ENCODE data around the gene KREMEN2. TPM values are rescaled to one million over a fixed set of nuclear protein-coding genes. Genes with fewer than 3 reads are reported as not detected.
A peak's percentile ranks its signal among the peaks of the same experiment; 100 is the strongest.

Gene KREMEN2
- total and polyA plus RNA-seq, 2 of the 13 experiments (the other 11 are each of a cell fraction or from before 2014, with no cell fraction given): 0.48 to 1.2 TPM

DNA sequence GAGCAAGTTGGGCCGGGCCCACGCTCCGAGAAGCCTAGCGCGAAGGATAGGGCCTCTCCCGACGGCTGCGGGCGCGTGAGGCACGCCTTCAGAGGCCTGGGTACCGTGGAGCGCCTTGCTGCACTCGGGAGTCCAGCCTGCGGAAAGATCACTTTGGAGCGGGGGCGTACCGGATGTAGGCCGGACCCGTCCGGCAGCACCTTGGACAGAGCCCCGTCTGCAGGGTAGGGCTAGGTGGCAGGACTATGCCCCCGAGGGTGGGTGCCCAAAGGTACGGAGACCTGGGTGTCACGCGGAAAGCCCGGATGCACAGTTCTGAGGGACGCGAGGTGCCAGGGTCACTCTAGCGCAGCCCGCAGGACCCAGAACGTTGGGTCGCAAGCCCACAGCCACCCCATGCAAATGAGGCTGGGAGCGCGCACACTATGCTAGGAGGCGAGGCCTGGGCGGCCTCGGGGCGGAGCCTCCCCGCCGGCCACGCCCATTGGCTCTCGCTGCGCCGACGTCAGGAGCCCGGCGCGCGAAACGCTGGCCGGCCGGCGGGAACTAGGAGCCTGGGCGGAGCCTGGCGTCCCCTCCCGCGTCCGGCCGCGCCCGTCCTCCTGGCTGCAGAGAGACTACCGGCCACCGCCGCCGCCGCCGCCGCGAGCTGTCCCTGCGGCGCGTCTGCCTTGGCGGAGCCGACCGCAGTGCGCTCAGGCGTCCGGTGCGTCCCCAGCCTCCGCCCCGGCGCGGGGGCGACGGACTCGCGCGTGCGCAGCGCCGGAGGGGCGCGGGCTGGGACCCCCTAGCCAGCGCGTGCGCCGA, 4.9 kb downstream of the KREMEN2 start, which contains the start of gene PAQR4 (continued):
- TF ChIP-seq, protein P1, sequence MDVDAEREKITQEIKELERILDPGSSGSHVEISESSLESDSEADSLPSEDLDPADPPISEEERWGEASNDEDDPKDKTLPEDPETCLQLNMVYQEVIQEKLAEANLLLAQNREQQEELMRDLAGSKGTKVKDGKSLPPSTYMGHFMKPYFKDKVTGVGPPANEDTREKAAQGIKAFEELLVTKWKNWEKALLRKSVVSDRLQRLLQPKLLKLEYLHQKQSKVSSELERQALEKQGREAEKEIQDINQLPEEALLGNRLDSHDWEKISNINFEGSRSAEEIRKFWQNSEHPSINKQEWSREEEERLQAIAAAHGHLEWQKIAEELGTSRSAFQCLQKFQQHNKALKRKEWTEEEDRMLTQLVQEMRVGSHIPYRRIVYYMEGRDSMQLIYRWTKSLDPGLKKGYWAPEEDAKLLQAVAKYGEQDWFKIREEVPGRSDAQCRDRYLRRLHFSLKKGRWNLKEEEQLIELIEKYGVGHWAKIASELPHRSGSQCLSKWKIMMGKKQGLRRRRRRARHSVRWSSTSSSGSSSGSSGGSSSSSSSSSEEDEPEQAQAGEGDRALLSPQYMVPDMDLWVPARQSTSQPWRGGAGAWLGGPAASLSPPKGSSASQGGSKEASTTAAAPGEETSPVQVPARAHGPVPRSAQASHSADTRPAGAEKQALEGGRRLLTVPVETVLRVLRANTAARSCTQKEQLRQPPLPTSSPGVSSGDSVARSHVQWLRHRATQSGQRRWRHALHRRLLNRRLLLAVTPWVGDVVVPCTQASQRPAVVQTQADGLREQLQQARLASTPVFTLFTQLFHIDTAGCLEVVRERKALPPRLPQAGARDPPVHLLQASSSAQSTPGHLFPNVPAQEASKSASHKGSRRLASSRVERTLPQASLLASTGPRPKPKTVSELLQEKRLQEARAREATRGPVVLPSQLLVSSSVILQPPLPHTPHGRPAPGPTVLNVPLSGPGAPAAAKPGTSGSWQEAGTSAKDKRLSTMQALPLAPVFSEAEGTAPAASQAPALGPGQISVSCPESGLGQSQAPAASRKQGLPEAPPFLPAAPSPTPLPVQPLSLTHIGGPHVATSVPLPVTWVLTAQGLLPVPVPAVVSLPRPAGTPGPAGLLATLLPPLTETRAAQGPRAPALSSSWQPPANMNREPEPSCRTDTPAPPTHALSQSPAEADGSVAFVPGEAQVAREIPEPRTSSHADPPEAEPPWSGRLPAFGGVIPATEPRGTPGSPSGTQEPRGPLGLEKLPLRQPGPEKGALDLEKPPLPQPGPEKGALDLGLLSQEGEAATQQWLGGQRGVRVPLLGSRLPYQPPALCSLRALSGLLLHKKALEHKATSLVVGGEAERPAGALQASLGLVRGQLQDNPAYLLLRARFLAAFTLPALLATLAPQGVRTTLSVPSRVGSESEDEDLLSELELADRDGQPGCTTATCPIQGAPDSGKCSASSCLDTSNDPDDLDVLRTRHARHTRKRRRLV (CRISPR knock-in tag; IDR thresholded peaks at IDR 0.05): peak; percentile 97
- peak; percentile 100 for TF ChIP-seq ZNF772 (CRISPR knock-in tag; IDR thresholded peaks at IDR 0.05)
- no peak for TF ChIP-seq STAG1 (CRISPR knock-in tag; IDR thresholded peaks at IDR 0.05)
- TF ChIP-seq, protein P2, sequence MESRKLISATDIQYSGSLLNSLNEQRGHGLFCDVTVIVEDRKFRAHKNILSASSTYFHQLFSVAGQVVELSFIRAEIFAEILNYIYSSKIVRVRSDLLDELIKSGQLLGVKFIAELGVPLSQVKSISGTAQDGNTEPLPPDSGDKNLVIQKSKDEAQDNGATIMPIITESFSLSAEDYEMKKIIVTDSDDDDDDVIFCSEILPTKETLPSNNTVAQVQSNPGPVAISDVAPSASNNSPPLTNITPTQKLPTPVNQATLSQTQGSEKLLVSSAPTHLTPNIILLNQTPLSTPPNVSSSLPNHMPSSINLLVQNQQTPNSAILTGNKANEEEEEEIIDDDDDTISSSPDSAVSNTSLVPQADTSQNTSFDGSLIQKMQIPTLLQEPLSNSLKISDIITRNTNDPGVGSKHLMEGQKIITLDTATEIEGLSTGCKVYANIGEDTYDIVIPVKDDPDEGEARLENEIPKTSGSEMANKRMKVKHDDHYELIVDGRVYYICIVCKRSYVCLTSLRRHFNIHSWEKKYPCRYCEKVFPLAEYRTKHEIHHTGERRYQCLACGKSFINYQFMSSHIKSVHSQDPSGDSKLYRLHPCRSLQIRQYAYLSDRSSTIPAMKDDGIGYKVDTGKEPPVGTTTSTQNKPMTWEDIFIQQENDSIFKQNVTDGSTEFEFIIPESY (CRISPR knock-in tag; IDR thresholded peaks at IDR 0.05): peak; percentile 32; the same call in 1 of the 2 replicates
- peak; percentile 98 for TF ChIP-seq ZSCAN9 (CRISPR knock-in tag; IDR thresholded peaks at IDR 0.05; ENCODE audit: borderline replicate concordance)
- TF ChIP-seq NFKBIZ (CRISPR knock-in tag; IDR thresholded peaks at IDR 0.05): peak; percentile 97
- TF ChIP-seq, protein P3, sequence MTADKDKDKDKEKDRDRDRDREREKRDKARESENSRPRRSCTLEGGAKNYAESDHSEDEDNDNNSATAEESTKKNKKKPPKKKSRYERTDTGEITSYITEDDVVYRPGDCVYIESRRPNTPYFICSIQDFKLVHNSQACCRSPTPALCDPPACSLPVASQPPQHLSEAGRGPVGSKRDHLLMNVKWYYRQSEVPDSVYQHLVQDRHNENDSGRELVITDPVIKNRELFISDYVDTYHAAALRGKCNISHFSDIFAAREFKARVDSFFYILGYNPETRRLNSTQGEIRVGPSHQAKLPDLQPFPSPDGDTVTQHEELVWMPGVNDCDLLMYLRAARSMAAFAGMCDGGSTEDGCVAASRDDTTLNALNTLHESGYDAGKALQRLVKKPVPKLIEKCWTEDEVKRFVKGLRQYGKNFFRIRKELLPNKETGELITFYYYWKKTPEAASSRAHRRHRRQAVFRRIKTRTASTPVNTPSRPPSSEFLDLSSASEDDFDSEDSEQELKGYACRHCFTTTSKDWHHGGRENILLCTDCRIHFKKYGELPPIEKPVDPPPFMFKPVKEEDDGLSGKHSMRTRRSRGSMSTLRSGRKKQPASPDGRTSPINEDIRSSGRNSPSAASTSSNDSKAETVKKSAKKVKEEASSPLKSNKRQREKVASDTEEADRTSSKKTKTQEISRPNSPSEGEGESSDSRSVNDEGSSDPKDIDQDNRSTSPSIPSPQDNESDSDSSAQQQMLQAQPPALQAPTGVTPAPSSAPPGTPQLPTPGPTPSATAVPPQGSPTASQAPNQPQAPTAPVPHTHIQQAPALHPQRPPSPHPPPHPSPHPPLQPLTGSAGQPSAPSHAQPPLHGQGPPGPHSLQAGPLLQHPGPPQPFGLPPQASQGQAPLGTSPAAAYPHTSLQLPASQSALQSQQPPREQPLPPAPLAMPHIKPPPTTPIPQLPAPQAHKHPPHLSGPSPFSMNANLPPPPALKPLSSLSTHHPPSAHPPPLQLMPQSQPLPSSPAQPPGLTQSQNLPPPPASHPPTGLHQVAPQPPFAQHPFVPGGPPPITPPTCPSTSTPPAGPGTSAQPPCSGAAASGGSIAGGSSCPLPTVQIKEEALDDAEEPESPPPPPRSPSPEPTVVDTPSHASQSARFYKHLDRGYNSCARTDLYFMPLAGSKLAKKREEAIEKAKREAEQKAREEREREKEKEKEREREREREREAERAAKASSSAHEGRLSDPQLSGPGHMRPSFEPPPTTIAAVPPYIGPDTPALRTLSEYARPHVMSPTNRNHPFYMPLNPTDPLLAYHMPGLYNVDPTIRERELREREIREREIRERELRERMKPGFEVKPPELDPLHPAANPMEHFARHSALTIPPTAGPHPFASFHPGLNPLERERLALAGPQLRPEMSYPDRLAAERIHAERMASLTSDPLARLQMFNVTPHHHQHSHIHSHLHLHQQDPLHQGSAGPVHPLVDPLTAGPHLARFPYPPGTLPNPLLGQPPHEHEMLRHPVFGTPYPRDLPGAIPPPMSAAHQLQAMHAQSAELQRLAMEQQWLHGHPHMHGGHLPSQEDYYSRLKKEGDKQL (CRISPR knock-in tag; IDR thresholded peaks at IDR 0.05; ENCODE audit: low read depth): peak; percentile 12; the same call in 1 of the 2 replicates
- no peak for TF ChIP-seq ADNP (CRISPR knock-in tag; IDR thresholded peaks at IDR 0.05)
- no peak for TF ChIP-seq SNRNP70 (IDR thresholded peaks at IDR 0.05; ENCODE audit: low read depth, low read length)
- no peak for TF ChIP-seq ZSCAN30 (CRISPR knock-in tag; IDR thresholded peaks at IDR 0.05)
- TF ChIP-seq, protein P4, sequence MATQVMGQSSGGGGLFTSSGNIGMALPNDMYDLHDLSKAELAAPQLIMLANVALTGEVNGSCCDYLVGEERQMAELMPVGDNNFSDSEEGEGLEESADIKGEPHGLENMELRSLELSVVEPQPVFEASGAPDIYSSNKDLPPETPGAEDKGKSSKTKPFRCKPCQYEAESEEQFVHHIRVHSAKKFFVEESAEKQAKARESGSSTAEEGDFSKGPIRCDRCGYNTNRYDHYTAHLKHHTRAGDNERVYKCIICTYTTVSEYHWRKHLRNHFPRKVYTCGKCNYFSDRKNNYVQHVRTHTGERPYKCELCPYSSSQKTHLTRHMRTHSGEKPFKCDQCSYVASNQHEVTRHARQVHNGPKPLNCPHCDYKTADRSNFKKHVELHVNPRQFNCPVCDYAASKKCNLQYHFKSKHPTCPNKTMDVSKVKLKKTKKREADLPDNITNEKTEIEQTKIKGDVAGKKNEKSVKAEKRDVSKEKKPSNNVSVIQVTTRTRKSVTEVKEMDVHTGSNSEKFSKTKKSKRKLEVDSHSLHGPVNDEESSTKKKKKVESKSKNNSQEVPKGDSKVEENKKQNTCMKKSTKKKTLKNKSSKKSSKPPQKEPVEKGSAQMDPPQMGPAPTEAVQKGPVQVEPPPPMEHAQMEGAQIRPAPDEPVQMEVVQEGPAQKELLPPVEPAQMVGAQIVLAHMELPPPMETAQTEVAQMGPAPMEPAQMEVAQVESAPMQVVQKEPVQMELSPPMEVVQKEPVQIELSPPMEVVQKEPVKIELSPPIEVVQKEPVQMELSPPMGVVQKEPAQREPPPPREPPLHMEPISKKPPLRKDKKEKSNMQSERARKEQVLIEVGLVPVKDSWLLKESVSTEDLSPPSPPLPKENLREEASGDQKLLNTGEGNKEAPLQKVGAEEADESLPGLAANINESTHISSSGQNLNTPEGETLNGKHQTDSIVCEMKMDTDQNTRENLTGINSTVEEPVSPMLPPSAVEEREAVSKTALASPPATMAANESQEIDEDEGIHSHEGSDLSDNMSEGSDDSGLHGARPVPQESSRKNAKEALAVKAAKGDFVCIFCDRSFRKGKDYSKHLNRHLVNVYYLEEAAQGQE (IDR thresholded peaks at IDR 0.05; ENCODE audit: borderline replicate concordance in 1 of 2, low read depth in 1 of 2, low read length in 2 of 2): peak in 1 of 2 experiments; percentile 99

Measured in HepG2 (cell line).